HG03039 (cell line): Measurements from ENCODE around the gene ADGRV1.
"Not testable (repeated sequence)": the region's sequence is repeated elsewhere in the genome, so short reads cannot be mapped to it uniquely, and the experiment has no call there.

ENCODE experiments used
- ATAC-seq: cut with Tn5 transposase; IDR thresholded peaks from one replicate; pipeline ENCODE4 v1.9.1; 2021; ENCODE audit warnings: mild to moderate bottlenecking, moderate library complexity; ENCODE audit not compliant: unreplicated experiment

ADGRV1 gene

DNA sequence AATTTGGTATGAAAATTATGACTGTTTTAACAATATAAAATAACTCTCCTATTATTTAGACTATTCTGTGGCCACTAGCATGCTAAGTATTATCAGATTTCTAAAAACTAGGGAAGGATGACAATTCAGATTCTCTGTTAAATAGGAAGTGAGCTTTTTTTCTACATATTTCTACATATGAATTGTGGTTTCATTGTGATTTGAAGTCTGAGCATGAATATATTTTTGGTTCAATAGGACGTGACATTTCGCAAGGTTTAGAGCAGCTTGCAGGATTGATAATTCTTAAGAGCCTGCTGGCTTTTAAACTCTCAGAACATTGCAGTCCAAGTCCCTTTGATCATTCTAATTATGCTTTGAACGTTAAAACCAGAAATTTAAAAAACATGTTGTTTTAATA is 82.9 kb downstream of the ADGRV1 start:
- ATAC-seq: no peak

DNA sequence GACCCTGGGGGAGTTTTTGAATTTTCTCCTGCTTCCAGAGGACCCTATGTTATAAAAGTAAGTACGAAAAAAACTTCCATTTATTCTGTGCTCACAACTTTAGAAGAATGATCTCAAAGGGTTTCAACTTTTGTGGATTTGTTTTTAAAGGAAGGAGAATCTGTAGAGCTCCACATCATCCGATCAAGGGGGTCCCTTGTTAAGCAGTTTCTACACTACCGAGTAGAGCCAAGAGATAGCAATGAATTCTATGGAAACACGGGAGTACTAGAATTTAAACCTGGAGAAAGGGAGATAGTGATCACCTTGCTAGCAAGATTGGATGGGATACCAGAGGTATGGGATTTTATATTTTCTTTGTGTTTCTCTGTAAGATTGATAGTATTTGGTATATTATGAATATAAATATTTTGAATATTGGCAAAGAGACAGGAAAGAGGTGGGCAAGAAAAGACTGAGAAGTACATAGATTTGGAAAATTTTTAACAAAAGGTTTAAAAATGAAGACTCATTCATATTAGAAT is 84.2 kb downstream of the ADGRV1 start:
- no peak for ATAC-seq

GRCh38 chr5:90644132-90644531 is 85.5 kb downstream of the ADGRV1 start:
- no peak for ATAC-seq

DNA sequence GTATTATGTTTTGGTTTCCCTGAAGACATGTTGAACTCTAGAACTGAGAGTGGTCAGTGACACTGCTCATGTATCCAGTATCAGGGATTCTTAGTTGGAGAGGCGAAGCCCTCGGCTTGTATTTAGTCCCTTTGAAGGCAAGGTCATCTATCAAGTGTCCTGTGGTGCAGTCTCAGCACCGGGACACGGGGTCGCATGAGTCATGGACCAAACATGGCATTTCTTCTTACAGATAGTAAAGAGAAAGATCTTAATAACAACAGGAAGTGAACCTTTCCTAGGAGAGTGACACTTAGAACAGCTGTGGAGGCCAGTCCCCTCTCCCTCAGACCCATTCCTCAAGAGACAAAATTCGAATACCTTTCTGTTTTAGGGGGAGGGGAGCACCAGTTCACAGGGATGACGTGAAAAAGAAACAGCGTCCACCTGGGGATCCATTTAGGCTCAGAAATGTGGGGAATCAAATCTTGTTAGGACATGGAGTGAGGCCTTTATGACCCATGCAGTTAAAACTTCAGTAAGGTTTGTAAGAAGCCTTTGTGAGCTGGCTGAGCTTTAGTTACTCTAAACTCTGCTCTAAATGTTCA is 86.5 kb downstream of the ADGRV1 start:
- ATAC-seq: no peak

DNA sequence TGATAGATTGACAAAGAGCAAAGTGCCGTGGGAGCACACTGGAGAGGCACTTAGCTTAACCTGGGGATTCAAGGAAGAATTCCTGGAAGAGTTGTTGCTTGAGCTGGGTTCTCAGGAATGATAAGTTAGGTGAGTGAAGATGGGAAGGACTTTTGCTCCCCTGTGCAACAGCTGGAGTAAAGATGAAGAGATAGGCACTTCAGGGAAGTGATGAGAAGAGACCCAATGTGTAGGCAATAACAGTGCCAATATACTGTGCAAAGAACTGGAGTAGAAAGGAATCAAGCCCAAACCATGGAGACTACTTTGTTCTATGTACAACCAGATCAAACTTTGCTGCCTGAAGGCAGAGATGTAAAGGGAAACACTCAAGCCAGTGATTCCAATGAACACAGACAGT is 92.2 kb downstream of the ADGRV1 start:
- no peak for ATAC-seq

DNA sequence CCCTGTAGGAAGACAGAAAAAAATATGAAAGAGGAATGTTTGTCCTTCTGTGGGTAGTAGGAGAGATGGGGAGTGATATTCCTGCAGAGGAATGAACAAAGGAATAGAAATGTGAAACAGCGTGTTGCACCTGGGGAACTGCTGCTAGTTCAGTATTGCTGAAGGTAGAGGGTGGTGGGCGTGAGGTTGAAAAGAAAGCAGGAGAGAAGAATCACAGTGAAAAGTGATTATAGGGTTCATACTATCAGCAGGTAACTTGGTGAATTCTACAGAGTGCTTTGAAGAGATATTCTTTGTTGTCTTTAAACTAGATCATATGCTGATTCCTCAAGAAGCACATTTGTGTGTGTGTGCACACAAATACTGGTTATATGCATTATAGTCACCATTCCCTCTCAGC is 95.6 kb downstream of the ADGRV1 start:
- no peak for ATAC-seq

DNA sequence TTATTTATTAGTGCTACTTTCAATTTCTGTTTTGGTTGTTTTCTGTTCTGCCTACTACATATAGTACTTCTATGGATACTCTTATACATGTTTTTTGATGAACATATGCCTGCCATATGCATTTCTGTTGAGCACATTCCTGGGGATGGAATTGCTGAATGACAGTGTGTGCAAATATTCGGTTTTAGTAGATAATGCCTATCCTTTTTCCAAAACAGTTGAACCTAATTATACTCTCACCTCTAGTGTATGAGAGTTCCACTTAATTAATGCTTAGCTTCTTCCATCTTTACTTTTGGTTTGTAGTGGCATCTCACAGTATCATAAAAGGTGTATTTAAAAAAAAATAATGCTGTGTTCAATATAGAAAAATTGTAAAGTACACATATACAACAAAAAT is 96.8 kb downstream of the ADGRV1 start:
- ATAC-seq: no peak

DNA sequence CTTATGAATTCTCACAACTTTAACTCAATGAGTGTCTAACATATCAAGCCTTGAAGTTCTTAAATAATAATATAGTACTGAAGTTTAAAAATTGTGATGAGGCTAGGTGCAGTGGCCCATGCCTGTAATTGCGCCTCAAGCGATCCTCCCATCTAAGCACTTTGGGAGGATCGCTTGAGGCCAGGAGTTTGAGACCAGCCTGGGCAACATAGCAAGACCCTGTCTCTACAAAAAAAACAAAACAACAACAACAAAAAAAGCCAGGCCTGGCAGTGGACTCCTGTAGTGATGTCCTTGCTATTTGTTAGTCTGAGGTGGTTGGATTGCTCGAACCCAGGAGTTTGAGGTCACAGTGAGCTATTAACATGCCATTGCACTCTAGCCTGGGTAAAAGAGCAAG is 98.4 kb downstream of the ADGRV1 start:
- ATAC-seq: no peak

GRCh38 chr5:90657788-90658187 is 99.2 kb downstream of the ADGRV1 start:
- ATAC-seq: no peak

DNA sequence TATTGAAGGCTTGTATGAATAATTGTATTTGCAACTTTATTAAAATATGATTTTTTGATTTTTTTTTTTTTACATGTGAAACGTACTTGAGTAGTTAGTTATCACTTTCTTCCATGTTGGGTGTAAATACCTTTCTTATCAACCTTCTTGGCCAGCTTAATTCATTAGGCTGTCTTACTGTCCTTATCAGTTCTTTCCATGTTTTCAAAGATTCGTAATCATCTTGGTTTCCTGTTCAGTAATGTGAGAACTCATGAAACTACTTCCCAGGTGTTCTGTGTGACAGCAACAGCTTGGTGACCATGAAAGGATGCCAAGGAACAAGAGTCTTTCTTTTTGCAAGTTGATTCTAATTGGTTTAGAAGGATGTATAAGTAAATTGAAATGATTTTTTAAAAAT is 100.0 kb downstream of the ADGRV1 start:
- no peak for ATAC-seq

DNA sequence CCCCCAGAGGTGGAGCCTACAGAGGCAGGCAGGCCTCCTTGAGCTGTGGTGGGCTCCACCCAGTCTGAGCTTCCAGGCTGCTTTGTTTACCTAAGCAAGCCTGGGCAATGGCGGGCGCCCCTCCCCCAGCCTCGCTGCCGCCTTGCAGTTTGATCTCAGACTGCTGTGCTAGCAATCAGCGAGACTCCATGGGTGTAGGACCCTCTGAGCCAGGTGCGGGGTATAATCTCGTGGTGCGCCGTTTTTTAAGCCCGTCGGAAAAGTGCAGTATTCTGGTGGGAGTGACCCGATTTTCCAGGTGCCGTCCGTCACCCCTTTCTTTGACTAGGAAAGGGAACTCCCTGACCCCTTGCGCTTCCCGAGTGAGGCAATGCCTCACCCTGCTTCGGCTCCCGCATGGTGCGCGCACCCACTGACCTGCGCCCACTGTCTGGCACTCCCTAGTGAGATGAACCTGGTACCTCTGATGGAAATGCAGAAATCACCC is 109.5 kb downstream of the ADGRV1 start:
- ATAC-seq: not testable (repeated sequence)

- no peak for ATAC-seq
Observed at GRCh38 chr5:90675222-90675621, 116.6 kb downstream of the ADGRV1 start.

DNA sequence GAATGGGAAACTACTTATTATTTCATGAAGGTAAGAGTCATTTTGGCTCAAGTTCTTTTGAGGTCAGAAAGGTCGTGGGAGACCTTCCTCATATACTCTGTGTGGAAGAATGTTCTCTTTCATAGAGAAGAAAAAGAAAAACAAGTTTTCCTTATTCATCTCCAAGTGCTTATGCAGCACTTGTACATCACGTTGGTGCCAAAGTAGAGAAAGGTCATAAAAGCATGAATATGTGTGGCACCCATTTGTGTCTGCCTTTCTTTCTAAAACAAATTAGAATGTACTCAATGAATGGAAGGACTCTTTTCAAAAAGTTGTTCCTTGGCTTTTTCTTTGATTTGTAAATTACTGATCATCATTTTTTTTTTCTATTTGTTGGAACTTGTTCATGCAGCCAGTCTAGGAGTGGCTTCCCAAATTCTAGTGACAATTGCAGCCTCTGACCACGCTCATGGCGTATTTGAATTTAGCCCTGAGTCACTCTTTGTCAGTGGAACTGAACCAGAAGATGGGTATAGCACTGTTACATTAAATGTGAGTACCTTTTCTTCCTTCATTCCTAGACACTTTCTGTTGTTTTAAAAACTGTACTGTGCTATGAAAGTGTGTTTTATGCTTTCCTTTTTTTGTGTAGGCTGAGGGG is 122.4 kb downstream of the ADGRV1 start:
- ATAC-seq: no peak

DNA sequence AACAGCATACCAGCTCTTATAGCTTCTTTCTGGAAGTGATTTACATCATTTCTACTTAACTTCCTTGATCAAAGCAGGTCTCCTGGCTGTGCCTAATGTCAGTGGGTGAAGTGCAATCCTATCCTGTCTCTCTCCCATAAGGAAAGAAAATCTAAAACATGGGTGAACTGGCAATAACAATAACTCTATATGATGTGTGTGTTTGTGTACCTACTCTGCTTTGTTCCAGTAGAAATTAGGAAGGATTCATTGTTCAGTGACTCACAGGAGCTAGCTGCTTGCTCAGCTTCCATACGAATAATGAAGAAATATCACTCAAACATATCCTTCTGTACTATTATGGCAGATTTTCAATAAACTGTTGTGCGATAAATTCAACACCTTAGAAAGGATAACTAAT is 123.7 kb downstream of the ADGRV1 start:
- no peak for ATAC-seq

GRCh38 chr5:90685425-90686022 is 126.9 kb downstream of the ADGRV1 start:
- ATAC-seq: no peak

- not testable (repeated sequence) for ATAC-seq
Observed at GRCh38 chr5:90686363-90686762, 127.8 kb downstream of the ADGRV1 start.

DNA sequence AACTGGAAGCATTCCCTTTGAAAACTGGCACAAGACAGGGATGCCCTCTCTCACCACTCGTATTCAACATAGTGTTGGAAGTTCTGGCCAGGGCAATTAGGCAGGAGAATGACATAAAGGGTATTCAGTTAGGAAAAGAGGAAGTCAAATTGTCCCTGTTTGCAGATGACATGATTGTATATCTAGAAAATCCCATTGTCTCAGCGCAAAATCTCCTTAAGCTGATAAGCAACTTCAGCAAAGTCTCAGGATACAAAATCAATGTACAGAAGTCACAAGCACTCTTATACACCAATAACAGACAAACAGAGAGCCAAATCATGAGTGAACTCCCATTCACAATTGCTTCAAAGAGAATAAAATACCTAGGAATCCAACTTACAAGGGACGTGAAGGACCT is 128.9 kb downstream of the ADGRV1 start:
- not testable (repeated sequence) for ATAC-seq

GRCh38 chr5:90689064-90689463 is 130.5 kb downstream of the ADGRV1 start:
- ATAC-seq: no peak

- ATAC-seq: no peak
Observed at GRCh38 chr5:90690307-90690706, 131.7 kb downstream of the ADGRV1 start.

GRCh38 chr5:90691533-90691932 is 132.9 kb downstream of the ADGRV1 start:
- no peak for ATAC-seq

- no peak for ATAC-seq
Observed at GRCh38 chr5:90696153-90696552, 137.6 kb downstream of the ADGRV1 start.

DNA sequence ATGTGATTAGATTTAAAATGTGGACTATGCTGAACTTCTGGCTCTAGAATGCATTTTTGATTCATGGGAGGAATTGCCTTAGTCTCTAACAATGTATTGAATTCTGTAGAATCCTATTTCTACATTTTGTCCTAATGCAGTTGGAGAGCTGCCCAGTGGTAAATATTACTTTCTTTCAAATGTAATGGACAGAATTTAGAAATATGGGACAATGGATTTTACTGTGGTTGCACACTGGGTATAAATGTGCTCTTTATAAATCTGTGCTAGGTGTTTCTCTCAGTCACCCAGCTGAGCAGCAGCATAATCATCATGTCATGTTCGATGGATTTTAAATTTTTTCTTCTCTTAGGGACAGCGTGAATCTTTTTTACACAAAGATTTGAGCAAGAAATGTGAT is 141.7 kb downstream of the ADGRV1 start:
- ATAC-seq: no peak
